Ramos (cell line): ENCODE results near the gene JMJD7.

ENCODE experiments used
- in situ Hi-C: fragments of 300-500 bp; cut with MboI; formaldehyde crosslinking; loops from one replicate; pipeline ENCODE4 v1.14.3; 2022; ENCODE audit warnings: low sequenced_read_pairs; ENCODE audit not compliant: unreplicated experiment

The JMJD7 gene

GRCh38 chr15:41876007-41876406, 48.1 kb downstream of the JMJD7 start:
- in situ Hi-C loops, result no loop called here

- in situ Hi-C loops, result no loop called here
Measured at GRCh38 chr15:41876689-41877088, 48.8 kb downstream of the JMJD7 start.

GRCh38 chr15:41877631-41878354, 49.9 kb downstream of the JMJD7 start:
- in situ Hi-C loops, result no loop called here

GRCh38 chr15:41878355-41878699, 50.4 kb downstream of the JMJD7 start:
- in situ Hi-C loops, result no loop called here

- in situ Hi-C loops, result no loop called here
Measured at GRCh38 chr15:41879321-41879845, 51.5 kb downstream of the JMJD7 start.

- in situ Hi-C loops, result no loop called here
Measured at GRCh38 chr15:41880156-41880877, 52.4 kb downstream of the JMJD7 start.

- in situ Hi-C loops, result no loop called here
Measured at GRCh38 chr15:41881086-41881485, 53.2 kb downstream of the JMJD7 start.

GRCh38 chr15:41881550-41881919, 53.6 kb downstream of the JMJD7 start:
- in situ Hi-C loops, result no loop called here

- in situ Hi-C loops, result no loop called here
Measured at GRCh38 chr15:41881920-41882688, 54.2 kb downstream of the JMJD7 start.

- in situ Hi-C loops, result no loop called here
Measured at GRCh38 chr15:41882689-41883483, 55.0 kb downstream of the JMJD7 start.

GRCh38 chr15:41883484-41883825, 55.6 kb downstream of the JMJD7 start:
- in situ Hi-C loops, result no loop called here

GRCh38 chr15:41884458-41884857, 56.6 kb downstream of the JMJD7 start:
- in situ Hi-C loops, result no loop called here

GRCh38 chr15:41885321-41885720, 57.4 kb downstream of the JMJD7 start:
- in situ Hi-C loops, result no loop called here

- in situ Hi-C loops, result no loop called here
Measured at GRCh38 chr15:41885841-41886240, 57.9 kb downstream of the JMJD7 start.

- in situ Hi-C loops, result no loop called here
Measured at GRCh38 chr15:41886741-41887140, 58.8 kb downstream of the JMJD7 start.

GRCh38 chr15:41887161-41887560, 59.3 kb downstream of the JMJD7 start:
- in situ Hi-C loops, result no loop called here
